HG02840 (cell line): ENCODE results near the gene NPAS1.
"Not testable (repeated sequence)": the region's sequence is repeated elsewhere in the genome, so short reads cannot be mapped to it uniquely, and the experiment has no call there.

ENCODE experiments used
- ATAC-seq: cut with Tn5 transposase; IDR thresholded peaks from one replicate; pipeline ENCODE4 v1.9.1; 2021; ENCODE audit warnings: mild to moderate bottlenecking, moderate library complexity, moderate number of reproducible peaks; ENCODE audit not compliant: unreplicated experiment, low FRiP score

Gene NPAS1

DNA sequence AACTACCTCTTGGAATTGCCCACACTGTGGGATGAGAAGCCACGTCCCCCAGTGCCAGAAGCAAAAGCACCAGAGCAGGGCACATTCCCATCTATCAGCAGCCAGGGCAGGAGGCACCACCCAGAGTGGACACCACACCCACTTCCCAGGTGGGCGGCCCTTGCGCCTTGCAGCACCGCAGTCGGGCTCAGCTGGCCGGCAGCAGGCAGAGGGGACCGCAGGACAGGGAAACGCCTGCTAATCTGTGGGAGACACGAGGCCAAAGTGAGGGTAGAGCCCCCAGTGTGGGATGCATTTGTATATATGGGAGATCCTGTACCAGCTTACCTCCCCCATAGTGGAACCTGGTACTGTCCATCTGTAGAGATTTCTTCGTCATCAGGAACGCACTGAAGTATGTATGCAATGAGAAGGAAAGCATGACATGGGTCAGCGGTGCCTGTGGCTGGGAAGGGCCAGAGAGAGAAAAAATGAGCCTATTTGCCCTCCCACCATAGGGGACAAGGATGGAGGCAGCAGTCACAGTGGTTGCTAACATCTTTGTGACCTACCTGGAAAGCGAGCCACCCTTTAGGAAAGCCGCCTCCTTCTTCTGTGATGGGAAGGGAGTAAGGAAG, 30.9 kb upstream of the NPAS1 start:
- ATAC-seq = no peak

DNA sequence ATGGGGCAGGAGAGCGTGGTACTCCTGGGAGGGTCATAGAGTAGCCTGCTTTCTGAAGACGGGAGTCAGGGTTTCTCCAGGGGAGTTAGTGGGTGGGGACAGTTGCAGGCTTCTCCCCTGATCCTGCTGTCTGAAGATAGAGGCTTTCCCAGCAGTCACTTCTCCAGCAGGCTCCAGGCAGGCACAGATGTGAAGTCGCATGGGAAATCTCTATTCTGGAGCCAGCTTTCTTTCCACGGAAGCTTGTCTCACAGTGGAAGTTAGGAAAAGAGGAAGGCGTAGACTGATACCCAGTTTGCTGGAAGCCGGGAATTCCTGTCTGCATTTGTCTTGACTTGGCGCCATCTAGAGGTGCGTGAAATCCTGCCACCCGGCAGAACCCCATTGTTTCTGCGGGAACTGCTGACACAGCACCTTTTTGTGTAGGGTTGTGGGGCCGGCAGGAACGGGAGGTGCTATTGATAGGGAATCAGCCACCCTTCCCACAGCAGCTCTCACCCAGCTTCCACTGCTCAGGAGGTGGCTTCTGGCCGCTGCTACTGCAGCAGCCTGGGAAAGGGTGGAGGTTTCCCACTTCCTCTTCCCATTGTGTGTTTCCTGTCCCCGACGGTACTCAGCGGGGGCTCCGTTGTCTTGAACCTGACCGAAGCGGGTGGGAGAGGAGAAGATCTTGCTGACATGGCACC, 28.5 kb upstream of the NPAS1 start:
- no peak for ATAC-seq

DNA sequence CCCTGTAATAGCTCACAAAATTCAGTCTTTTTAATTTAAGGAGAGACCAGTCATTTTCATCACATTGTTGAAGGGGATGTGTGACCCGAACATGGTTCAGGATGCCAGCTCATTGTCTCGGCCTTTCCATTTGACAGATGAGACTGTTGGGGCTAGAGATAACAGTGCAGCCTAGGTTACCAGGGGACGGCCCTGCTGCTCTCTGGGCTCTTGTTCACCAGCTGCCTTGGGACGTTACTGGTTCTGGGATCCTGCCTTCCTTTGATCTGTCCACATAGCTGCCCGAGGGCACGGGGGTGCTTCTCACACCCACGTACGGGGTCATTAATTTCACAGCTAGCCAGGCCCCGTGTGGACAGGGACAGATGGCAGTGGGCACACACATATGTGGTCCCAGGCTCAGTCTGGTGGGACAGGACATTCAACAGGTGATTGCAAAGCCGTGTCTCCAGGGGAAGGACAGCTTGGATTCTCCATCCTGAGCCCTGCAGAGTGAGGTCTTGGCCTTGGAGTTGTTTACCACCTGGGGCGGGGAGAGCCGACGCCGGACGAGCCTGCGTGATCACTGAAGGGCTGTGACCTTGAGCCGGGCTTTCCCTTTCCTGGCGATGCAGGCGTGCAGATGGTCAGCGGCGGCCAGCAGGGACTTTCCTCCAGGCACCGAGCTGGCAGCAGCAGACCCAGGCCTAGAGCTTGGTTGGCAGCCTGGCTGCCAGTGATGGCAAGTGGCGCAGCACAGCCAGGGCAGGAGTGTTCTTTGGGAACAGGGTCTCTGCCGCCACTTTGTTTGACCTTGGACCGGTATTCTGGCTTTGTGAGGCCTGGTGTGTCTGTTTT, 26.7 kb upstream of the NPAS1 start:
- no peak for ATAC-seq

DNA sequence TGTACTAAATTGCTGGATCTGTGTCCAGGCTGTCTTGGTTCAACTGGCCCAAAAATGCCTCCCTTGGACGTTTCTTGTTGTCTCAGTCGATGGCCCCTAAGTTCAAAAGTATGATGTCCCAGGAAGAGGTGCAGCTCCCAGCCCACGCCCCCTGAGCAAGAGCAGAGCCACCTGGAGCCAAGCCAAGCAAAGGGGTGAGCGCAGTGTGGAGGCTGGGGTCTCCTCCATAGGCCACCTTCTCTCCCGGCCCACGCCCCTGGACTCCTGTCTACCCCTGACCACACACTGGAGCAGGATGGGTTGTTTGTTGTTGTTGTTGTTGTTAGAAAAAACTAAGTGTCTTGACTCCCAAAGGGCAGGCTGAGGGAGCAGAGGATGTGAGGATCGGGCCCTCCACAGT, 26.0 kb upstream of the NPAS1 start:
- ATAC-seq = no peak

DNA sequence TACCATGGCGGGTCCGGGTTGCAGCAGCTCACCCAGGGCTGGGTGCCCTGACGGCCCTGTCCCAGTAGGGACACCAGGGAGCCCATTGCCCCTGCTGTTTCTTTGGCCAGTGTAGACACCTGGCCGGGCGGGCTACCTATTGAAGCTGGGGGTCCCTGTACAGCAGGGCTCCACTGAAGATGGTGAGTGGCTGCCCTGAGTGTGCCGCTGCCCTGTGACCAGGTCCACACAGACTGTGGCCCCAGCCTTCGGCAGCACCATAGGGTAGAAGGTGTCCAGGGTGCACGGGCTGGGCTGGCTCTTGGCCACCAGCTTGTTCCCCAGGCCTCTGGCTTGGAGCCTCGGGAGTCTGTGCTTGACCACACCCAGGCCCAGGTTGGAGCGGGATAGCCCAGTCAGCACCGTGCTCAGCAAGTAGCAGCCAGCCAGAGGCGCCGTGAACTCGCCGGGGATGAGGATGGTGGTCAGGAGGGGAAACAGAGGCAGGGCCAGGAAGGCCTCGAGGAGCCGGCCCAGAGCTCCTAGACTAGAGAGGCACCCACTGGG, 25.4 kb upstream of the NPAS1 start:
- no peak for ATAC-seq

DNA sequence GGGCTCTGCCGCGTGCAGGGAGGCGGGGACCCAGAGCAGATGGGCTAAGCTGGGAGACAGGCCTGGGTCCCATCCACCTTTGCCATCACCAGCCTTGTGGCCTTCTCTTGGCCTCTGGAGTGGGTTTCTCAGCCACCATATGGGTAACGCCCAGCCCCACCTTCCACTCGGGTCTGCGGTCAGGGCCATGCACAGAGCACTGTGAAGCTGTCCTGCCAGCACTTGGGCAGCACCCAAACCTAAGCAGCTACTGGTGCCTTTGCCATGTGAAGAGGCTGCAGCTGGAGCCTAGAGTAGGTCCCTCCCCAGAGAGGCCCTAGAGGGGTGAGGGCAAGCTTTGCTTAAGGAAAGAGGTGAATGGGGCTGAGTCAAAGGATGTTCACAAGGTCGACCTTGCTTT, 24.1 kb upstream of the NPAS1 start:
- ATAC-seq = no peak

DNA sequence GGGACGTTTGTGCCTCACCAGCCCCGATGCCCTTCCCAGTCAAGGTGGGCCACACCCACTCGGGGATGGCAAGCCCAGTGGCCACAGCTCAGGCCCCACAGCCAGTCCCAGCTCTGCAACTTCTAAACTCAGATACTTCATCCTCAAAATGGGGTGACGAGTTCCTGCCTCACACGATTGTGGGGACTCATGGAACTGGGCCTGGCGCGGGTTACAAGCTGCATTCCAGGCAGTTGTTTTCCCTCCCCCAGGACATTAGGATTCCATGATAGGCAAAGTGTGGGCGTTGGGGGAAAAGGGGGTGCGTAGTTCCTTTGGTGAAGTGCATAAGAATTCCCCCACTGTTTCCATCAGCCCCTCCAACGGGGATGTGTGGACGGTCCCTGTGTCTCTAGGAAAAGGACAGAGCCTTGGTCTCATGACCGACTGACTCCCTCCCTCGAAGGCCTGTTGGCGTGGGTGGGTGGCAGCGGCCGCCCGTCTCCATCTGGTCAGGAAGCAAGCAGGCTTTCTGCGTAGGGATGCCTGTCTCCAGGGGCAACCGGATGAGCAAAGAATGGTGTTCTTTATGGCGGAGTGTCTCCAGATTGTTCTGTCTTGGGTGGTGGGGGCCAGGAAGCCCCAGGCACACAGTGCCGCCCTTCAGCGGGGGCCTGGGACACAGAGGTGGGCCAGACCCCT, 21.1 kb upstream of the NPAS1 start:
- no peak for ATAC-seq

DNA sequence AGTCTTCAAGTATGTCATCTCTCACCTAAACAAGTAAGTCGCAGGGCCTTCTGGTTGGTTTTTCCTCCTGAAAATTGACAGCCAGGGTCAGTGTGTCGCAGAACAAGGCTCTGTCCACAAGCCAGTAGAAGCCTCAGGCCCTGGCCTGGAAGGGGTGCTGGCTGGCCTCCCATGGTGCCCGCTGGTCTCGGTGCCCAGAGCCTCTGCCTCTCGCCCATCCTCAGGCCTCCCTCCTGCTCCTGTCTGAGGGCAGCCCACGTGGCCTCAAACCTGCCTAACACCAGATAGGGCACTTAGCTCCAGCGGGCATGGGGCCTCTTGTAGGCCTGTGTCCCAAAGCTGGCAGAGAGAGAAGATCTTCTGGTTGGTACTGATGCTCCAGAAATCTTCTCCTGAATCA, 20.3 kb upstream of the NPAS1 start:
- no peak for ATAC-seq

DNA sequence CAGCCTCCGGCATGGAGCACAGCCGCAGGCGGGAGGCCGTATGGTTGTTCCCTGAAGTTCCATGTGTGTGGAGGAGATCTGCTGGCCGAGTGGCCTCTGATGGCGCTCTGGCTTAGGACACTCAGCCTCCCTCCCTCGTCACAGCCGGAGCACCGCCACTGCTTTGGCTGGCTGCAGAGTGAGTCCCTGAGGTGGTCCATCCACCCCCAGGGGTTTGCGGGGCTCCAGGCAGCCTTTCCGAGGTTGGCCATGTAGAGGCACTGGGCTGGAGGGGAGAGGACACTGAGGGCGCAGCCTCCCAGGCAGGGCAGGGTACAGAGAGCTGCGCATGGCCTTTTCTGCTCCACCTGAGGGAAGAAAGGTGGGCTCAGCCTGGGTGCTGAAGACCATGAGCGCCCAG, 19.8 kb upstream of the NPAS1 start:
- ATAC-seq = no peak

DNA sequence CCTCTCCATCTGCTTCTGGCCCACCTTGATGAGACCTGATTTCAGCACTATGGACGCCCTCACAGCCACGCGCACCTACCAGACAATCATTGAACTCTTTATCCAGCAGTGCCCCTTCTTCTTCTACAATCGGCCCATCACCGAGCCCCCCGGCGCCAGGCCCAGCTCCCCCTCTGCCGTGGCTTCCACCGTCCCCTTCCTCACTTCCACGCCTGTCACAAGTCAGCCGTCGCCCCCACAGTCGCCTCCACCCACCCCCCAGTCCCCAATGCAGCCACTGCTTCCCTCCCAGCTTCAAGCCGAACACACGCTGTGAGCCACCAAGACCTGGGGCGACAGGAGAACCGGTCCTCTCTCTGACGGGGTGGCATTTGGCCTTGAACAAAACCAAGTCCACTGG, 19.3 kb upstream of the NPAS1 start:
- no peak for ATAC-seq

DNA sequence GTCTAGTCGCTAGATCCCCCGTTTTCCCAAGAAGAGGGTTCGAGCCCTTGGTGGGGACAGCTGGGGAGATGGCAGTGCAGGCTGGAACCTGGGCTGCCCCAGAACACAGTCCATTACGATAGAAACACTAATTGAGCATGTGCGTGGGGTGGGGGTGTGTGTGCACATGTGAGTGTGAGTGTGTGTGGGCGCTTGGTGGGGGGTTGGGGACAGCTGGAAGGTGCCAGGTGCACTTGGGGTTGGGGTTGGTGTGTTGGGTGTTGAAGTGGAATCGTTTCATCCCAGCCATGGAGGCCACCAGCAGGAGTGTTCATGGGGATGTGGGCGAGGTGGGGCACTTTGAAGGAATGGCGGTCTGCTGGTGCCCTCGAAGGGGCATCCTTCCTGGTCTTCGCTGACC, 18.1 kb upstream of the NPAS1 start:
- no peak for ATAC-seq

DNA sequence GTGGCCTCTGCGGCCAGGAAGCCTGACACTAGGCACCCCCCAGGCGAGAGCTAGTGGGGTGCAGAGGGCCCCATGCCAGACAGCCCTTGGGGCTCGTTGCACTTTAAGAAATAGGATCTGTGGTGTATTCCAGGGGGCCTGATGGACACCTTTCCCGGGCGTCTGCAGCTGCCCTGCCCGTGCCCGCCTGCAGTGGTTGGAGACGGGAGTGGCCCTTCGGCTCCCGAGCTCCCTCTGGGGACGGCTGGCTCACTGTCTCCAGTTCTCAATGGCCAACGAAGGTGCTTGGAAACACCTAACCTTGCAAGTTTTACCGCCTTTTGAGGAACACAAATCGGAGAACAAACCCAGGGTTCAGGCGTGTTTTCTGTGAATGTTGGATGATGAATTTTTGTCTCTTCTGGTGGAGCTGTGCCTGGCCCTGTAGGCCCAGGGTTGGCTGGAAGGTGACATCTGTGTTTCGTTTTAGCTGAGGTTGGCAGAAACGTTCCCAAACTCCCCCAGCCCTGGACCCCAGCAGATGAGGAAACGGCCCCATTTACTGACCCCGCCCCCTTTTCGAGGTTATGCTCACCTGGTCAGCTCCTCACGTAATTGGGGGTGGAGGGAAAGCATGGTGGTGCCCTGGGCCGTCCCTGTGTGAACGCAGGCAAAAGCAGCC, 17.4 kb upstream of the NPAS1 start:
- ATAC-seq = no peak

DNA sequence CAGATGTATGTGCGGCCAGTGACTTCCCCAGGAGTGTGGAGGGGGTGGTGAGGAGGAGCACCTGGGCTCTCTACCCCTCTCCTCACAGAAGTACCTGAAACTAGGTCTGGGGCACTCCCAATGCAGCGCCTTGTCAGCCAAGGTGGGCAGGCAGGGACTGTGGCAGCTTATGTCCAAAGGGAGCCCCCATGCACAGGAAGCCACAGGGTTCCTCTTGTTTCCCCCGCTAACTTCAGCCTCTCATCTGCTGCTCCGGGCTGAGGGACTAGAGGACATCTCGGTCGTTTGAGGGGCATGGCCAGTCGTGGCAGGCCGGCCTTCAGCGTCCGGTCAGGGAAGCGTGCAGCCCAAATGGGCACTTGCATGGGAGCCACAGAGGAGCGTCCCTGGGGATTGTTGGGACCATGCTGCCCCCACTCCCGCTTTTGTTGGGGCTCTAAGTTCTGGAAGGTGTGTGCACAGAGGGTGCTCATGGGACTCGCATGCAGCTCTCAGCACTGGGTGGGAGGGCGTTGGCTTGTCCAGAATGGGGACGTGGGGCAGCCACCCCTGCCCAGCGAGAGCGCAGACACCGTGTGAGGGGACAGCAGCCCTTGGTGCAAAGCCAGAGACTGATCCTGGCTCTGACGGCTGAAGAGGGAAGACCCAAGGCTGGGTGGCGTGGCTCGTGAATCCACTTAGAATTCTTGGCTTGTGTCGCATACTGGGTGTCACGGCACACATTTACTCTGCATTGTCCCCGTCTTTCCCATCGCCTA, 16.6 kb upstream of the NPAS1 start:
- no peak for ATAC-seq

DNA sequence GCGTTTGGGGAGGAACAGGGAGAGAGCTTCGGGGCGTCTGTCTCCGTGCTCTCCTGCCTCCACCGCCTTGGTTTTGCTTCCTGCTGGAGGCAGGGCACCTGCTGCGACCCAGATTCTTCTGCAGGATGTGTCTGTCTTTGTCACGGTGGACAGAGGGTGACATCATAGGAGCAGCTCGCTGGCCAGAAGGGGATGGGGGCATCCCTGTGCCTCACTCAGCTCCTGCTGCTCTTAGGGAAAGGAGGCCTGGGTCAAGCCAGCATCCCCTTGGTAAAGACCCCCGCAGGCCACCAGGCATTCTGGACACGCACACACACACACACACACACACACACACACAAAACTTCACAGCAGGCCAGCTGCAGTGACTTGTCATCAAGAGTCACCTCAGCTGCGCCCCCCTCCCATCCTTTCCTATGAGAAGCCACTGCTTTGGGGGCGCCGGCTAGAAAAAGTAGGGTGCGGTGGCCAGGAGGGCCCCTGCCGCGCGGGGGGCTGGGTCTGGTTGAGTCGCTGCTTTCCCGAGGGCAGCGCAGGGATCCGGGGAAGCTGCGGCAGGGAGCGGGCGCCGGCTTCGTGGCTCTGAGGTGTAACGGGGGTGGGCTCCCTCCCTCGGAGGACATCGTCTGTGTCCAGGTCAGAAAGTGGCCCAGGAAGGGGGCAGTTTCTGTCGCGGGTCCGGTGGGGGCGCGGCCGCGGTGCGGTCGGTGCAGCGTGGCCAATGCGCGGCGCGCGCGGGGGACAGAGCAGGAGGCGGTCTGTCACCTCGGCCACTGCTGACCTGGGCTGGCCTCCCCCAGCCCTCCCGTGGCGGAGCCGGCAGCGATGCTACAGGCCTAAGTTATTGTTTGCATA, 15.8 kb upstream of the NPAS1 start:
- ATAC-seq = no peak

DNA sequence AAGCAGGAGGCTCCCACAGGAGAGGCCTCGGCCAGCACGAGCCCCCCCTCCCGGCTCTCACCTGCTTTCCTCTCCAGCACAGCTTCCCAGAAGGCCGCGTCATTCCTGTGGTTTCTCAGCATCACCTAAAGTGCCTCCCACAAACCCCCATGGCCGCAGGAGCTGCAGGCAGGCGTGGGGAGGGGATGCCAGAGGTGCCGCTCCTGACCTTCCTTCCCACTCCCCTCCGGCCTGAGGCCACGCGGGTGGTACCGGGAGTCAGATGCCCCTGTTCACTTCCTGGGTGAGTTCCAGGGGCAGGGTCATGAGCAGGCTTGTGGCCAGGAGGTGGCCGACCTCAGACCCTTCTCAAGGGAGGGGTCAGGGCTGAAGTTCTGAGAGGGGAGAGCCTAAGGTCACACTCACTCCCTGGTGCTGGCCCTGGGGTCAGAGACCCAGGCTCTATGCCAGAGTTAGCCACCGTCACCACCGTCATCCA, 14.4 kb upstream of the NPAS1 start:
- no peak for ATAC-seq

DNA sequence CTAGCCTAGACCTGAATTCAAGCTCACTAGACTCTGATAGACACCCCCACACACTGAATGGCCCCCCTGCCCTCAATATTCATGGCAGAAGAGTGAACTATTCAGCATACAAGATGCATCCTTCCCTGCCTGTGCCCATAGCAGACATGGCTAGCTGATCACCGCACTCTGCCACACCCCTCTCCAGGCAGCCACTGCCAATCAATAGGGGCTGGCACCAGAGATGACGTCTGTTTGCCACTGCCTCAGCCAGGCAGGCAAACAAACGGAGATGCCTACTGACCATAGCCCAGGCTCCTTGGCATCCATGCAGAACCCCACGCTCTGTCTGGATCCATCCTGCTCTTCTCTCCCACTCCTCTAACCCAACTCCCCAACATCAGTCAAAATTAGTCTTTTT, 13.8 kb upstream of the NPAS1 start:
- no peak for ATAC-seq

DNA sequence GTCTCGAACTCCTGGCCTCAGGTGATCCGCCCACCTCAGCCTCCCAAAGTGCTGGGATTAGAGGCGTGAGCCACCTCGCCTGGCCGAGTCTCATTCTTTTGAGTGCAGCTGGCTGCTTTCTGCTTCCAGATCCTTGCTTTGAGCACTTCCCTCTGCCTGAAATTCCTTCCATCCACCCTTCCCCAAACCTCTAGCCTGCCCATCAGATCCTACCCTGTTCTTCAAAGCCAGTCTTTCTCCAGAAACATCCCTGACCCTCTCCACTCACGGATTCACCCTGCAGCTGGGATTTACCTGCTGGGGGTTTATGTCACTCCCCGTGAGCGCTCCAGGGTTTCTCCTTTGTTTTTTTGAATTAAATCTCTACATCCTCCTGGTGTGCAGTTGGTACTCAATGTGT, 13.1 kb upstream of the NPAS1 start:
- ATAC-seq = no peak

DNA sequence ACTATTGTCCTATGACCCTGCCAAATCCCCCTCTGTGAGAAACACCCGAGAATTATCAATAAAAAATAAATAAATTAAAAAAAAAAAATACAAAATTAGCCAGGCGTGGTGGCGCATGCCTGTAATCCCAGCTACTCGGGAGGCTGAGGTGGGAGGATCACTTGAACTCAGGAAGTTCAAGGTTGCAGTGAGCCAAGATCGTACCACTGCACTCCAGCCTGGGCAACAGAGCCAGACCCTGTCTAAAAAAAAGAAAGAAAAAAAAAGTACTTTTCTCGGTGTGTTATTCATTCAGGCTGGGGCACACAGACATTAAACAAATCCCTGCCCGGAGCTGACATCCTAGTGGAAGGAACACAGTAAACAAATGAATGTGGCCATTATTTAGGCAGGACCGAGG, 9.1 kb upstream of the NPAS1 start:
- ATAC-seq = not testable (repeated sequence)

DNA sequence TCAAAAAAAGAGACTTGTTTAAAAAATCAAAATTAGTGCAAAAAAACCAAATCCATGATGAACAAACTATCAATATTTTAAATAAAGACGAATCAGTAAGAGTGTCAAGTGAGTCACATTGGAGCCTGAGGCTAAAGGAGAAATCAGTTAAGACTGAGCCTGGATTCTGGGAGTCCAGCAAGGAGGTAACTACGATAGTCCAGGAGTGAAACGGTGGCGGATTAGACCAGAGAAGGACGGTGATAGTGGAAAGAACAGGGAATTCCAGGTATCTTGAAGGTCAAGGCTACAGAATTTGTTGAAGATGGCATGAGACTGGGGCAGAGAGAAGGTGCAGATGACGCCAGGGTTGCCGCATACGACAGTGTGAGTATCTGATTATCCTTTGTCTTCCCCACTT, 7.0 kb upstream of the NPAS1 start:
- no peak for ATAC-seq
